WTC11 (cell line): Measurements from ENCODE around the gene WBP2NL. TPM values are rescaled to one million over a fixed set of nuclear protein-coding genes. Genes with fewer than 3 reads are reported as not detected.

Source experiments
- ATAC-seq: fragments of 200-7000 bp; cut with Tn5 transposase; 2 replicates; pipeline ENCODE4 v1.10.0; 2021; ENCODE audit warnings: mild to moderate bottlenecking, moderate library complexity
- CTCF ChIA-PET: fragments of 300-600 bp; sonication (Branson Sonifier 250); formaldehyde crosslinking; loops from one replicate; lab custom pipeline; 2021; ENCODE audit warnings: antibody characterized with exemption; lab: Charles Lee
- POLR2A ChIA-PET: fragments of 350-600 bp; sonication (Branson Sonifier 250); formaldehyde crosslinking; loops from one replicate; lab custom pipeline; 2021; ENCODE audit warnings: antibody characterized with exemption; lab: Charles Lee
- DNase-seq: peaks from one replicate; pipeline ENCODE4 v3.0.0; 2021; ENCODE audit warnings: low spot score
- H3K27ac Mint-ChIP-seq: 2 replicates; pipeline ENCODE4 v1.8.0; 2021; ENCODE audit warnings: mixed read lengths
- H3K27me3 Mint-ChIP-seq: 2 replicates; pipeline ENCODE4 v1.8.0; 2021; ENCODE audit warnings: low read depth, mild to moderate bottlenecking, moderate library complexity, mixed read lengths
- H3K36me3 Mint-ChIP-seq: 2 replicates; pipeline ENCODE4 v1.8.0; 2021; ENCODE audit warnings: mixed read lengths
- H3K4me1 Mint-ChIP-seq: 2 replicates; pipeline ENCODE4 v1.8.0; 2022; ENCODE audit warnings: mixed read lengths
- H3K4me3 Mint-ChIP-seq: 2 replicates; pipeline ENCODE4 v1.8.0; 2021; ENCODE audit warnings: mild to moderate bottlenecking, moderate library complexity, mixed read lengths
- H3K9me3 Mint-ChIP-seq: 2 replicates; pipeline ENCODE4 v1.8.0; 2021; ENCODE audit warnings: mixed read lengths
- CREB1 ChIP-seq: sonication (generic); formaldehyde crosslinking; IDR thresholded peaks from 2 replicates; pipeline ENCODE4 v1.8.0; 2023; ENCODE audit warnings: mild to moderate bottlenecking, missing genetic modification reagents
- HMGA2 ChIP-seq: fragments of 250-450 bp; sonication (Bioruptor Pico); IDR thresholded peaks from 2 replicates; pipeline ENCODE4 v1.4.0; 2021; ENCODE audit warnings: mild to moderate bottlenecking, moderate library complexity
- MXD4 ChIP-seq: fragments of 250-450 bp; sonication (Bioruptor Pico); IDR thresholded peaks from 2 replicates; pipeline ENCODE4 v1.8.0; 2021; ENCODE audit warnings: mild to moderate bottlenecking, moderate library complexity, borderline replicate concordance
- NFATC4 ChIP-seq: fragments of 250-450 bp; sonication (Bioruptor Pico); IDR thresholded peaks from 2 replicates; pipeline ENCODE4 v1.9.0; 2021; ENCODE audit warnings: mild to moderate bottlenecking
- NFE2L1 ChIP-seq: sonication (generic); formaldehyde crosslinking; IDR thresholded peaks from 2 replicates; pipeline ENCODE4 v1.8.1; 2023; ENCODE audit warnings: missing genetic modification reagents
- RORB ChIP-seq: fragments of 250-450 bp; sonication (Bioruptor Pico); IDR thresholded peaks from 2 replicates; pipeline ENCODE4 v1.9.0; 2021; ENCODE audit warnings: mild to moderate bottlenecking
- SOX15 ChIP-seq: fragments of 250-450 bp; sonication (Bioruptor Pico); IDR thresholded peaks from 2 replicates; pipeline ENCODE4 v1.9.0; 2021; ENCODE audit warnings: mild to moderate bottlenecking
- SP1 ChIP-seq: sonication (generic); formaldehyde crosslinking; conservative IDR thresholded peaks from 2 replicates; pipeline ENCODE4 v1.8.1; 2022; ENCODE audit warnings: missing genetic modification reagents
- TP53 ChIP-seq: sonication (generic); formaldehyde crosslinking; IDR thresholded peaks from 2 replicates; pipeline ENCODE4 v1.8.1; 2023; ENCODE audit warnings: mild to moderate bottlenecking, missing genetic modification reagents
- ZNF138 ChIP-seq: sonication (generic); formaldehyde crosslinking; conservative IDR thresholded peaks from 2 replicates; pipeline ENCODE4 v1.8.1; 2022; ENCODE audit warnings: mild to moderate bottlenecking, moderate library complexity, missing genetic modification reagents
- ZNF219 ChIP-seq: sonication (generic); formaldehyde crosslinking; IDR thresholded peaks from 2 replicates; pipeline ENCODE4 v1.8.0; 2023; ENCODE audit warnings: missing genetic modification reagents, mild to moderate bottlenecking, borderline replicate concordance
- ZNF232 ChIP-seq: sonication (generic); formaldehyde crosslinking; IDR thresholded peaks from 2 replicates; pipeline ENCODE4 v1.8.0; 2022; ENCODE audit warnings: mild to moderate bottlenecking, missing genetic modification reagents
- ZNF423 ChIP-seq: fragments of 250-450 bp; sonication (Bioruptor Pico); IDR thresholded peaks from 2 replicates; pipeline ENCODE4 v2.1.2; 2022; ENCODE audit warnings: mild to moderate bottlenecking, moderate library complexity
- total RNA-seq: library from RNA; stranded (reverse); gene quantifications from 3 replicates; pipeline ENCODE4 v1.2.3, GENCODE V29; 2021
- TF ChIP-seq, protein P1 (sequence below): sonication (generic); formaldehyde crosslinking; IDR thresholded peaks from 2 replicates; pipeline ENCODE4 v1.8.1; 2023; ENCODE audit warnings: mild to moderate bottlenecking, moderate library complexity, missing genetic modification reagents
- TF ChIP-seq, protein P2 (sequence below): sonication (generic); formaldehyde crosslinking; IDR thresholded peaks from 2 replicates; pipeline ENCODE4 v1.8.0; 2022; ENCODE audit warnings: missing genetic modification reagents
- TF ChIP-seq, protein P3 (sequence below): fragments of 250-450 bp; sonication (Bioruptor Pico); IDR thresholded peaks from 2 replicates; pipeline ENCODE4 v1.9.0; 2021; ENCODE audit warnings: mild to moderate bottlenecking, borderline replicate concordance
- TF ChIP-seq, protein P4 (sequence below): sonication (generic); formaldehyde crosslinking; IDR thresholded peaks from 2 replicates; pipeline ENCODE4 v1.8.1; 2023; ENCODE audit warnings: mild to moderate bottlenecking, missing genetic modification reagents, moderate library complexity
- TF ChIP-seq, protein P5 (sequence below): sonication (generic); formaldehyde crosslinking; conservative IDR thresholded peaks from 2 replicates; pipeline ENCODE4 v1.8.1; 2023; ENCODE audit warnings: mild to moderate bottlenecking, low read depth, missing genetic modification reagents, moderate library complexity
- TF ChIP-seq, protein P6 (sequence below): sonication (generic); formaldehyde crosslinking; IDR thresholded peaks from 2 replicates; pipeline ENCODE4 v1.8.0; 2022; ENCODE audit warnings: mild to moderate bottlenecking, missing genetic modification reagents

Gene WBP2NL
- total RNA-seq, 1 experiment from 2014 or later, result not detected

DNA sequence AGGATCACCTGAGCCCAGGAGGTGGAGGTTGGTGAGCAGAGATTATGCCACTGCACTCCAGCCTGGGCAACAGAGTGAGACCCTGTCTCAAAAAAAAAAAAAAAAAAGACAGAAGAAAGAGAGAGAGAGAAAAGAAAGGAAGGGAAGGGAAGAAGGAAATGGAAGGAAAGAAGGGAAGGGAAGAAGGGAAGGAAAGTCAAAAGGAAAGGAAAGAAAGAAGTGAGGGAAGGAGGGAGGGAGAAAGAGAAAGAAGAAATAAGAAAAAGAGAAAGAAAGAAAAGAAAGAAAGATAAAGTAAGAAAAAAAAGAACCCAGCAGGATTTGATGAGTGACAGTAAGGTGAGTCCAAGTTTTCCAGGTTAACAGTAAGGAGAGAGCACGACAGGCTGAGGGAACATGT, 19.6 kb downstream of the WBP2NL start:
- TF ChIP-seq ZNF423 (CRISPR knock-in tag), result no peak
- no peak for TF ChIP-seq NFATC4
- TF ChIP-seq, protein P1, sequence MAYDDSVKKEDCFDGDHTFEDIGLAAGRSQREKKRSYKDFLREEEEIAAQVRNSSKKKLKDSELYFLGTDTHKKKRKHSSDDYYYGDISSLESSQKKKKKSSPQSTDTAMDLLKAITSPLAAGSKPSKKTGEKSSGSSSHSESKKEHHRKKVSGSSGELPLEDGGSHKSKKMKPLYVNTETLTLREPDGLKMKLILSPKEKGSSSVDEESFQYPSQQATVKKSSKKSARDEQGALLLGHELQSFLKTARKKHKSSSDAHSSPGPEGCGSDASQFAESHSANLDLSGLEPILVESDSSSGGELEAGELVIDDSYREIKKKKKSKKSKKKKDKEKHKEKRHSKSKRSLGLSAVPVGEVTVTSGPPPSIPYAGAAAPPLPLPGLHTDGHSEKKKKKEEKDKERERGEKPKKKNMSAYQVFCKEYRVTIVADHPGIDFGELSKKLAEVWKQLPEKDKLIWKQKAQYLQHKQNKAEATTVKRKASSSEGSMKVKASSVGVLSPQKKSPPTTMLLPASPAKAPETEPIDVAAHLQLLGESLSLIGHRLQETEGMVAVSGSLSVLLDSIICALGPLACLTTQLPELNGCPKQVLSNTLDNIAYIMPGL (CRISPR knock-in tag), result no peak
- TF ChIP-seq, protein P2, sequence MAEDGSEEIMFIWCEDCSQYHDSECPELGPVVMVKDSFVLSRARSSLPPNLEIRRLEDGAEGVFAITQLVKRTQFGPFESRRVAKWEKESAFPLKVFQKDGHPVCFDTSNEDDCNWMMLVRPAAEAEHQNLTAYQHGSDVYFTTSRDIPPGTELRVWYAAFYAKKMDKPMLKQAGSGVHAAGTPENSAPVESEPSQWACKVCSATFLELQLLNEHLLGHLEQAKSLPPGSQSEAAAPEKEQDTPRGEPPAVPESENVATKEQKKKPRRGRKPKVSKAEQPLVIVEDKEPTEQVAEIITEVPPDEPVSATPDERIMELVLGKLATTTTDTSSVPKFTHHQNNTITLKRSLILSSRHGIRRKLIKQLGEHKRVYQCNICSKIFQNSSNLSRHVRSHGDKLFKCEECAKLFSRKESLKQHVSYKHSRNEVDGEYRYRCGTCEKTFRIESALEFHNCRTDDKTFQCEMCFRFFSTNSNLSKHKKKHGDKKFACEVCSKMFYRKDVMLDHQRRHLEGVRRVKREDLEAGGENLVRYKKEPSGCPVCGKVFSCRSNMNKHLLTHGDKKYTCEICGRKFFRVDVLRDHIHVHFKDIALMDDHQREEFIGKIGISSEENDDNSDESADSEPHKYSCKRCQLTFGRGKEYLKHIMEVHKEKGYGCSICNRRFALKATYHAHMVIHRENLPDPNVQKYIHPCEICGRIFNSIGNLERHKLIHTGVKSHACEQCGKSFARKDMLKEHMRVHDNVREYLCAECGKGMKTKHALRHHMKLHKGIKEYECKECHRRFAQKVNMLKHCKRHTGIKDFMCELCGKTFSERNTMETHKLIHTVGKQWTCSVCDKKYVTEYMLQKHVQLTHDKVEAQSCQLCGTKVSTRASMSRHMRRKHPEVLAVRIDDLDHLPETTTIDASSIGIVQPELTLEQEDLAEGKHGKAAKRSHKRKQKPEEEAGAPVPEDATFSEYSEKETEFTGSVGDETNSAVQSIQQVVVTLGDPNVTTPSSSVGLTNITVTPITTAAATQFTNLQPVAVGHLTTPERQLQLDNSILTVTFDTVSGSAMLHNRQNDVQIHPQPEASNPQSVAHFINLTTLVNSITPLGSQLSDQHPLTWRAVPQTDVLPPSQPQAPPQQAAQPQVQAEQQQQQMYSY, result no peak
- TF ChIP-seq MXD4 (CRISPR knock-in tag), result no peak
- TF ChIP-seq RORB (CRISPR knock-in tag), result no peak
- no peak for TF ChIP-seq SP1
- no peak for TF ChIP-seq ZNF232 (CRISPR knock-in tag)
- no peak for TF ChIP-seq SOX15 (CRISPR knock-in tag)
- no peak overlapping the region for H3K4me3 Mint-ChIP-seq
- no peak overlapping the region for H3K27ac Mint-ChIP-seq
- CTCF ChIA-PET, result no interaction called here
- ATAC-seq (no peak), DNase-seq (no peak)
- POLR2A ChIA-PET, result no interaction called here
- H3K4me1 Mint-ChIP-seq, result no peaks in the 10 kb centered on the region
- H3K9me3 Mint-ChIP-seq, result no peaks in the 10 kb centered on the region
- peaks cover 44% of the 10 kb centered on the region for H3K27me3 Mint-ChIP-seq
- no peaks in the 10 kb centered on the region for H3K36me3 Mint-ChIP-seq

DNA sequence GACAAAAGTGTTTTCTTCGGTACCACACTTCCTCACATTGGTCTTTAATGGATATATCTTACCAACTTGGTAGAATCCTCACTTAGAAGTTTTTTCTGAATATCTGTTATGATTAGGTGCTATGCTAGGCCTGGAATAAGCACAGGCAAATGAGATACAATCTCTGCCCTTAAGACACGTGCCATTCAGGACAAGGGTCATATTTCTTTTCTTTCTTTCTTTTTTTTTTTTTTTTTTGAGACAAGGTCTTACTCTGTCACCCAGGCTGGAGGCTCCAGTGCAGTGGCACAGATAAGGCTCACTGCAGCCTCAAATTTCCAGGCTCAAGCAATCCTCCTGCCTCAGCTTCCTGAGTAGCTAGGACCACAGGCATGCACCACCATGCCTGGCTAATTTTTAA, 23.0 kb downstream of the WBP2NL start:
- TF ChIP-seq CREB1 (CRISPR knock-in tag), result no peak
- TF ChIP-seq ZNF138 (CRISPR knock-in tag), result no peak
- TF ChIP-seq, protein P3, sequence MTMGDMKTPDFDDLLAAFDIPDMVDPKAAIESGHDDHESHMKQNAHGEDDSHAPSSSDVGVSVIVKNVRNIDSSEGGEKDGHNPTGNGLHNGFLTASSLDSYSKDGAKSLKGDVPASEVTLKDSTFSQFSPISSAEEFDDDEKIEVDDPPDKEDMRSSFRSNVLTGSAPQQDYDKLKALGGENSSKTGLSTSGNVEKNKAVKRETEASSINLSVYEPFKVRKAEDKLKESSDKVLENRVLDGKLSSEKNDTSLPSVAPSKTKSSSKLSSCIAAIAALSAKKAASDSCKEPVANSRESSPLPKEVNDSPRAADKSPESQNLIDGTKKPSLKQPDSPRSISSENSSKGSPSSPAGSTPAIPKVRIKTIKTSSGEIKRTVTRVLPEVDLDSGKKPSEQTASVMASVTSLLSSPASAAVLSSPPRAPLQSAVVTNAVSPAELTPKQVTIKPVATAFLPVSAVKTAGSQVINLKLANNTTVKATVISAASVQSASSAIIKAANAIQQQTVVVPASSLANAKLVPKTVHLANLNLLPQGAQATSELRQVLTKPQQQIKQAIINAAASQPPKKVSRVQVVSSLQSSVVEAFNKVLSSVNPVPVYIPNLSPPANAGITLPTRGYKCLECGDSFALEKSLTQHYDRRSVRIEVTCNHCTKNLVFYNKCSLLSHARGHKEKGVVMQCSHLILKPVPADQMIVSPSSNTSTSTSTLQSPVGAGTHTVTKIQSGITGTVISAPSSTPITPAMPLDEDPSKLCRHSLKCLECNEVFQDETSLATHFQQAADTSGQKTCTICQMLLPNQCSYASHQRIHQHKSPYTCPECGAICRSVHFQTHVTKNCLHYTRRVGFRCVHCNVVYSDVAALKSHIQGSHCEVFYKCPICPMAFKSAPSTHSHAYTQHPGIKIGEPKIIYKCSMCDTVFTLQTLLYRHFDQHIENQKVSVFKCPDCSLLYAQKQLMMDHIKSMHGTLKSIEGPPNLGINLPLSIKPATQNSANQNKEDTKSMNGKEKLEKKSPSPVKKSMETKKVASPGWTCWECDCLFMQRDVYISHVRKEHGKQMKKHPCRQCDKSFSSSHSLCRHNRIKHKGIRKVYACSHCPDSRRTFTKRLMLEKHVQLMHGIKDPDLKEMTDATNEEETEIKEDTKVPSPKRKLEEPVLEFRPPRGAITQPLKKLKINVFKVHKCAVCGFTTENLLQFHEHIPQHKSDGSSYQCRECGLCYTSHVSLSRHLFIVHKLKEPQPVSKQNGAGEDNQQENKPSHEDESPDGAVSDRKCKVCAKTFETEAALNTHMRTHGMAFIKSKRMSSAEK (CRISPR knock-in tag), result no peak
- TF ChIP-seq, protein P4, sequence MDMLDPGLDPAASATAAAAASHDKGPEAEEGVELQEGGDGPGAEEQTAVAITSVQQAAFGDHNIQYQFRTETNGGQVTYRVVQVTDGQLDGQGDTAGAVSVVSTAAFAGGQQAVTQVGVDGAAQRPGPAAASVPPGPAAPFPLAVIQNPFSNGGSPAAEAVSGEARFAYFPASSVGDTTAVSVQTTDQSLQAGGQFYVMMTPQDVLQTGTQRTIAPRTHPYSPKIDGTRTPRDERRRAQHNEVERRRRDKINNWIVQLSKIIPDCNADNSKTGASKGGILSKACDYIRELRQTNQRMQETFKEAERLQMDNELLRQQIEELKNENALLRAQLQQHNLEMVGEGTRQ (CRISPR knock-in tag), result no peak
- no peak for TF ChIP-seq RORB (CRISPR knock-in tag)
- TF ChIP-seq NFE2L1, result no peak
- TF ChIP-seq ZNF219 (CRISPR knock-in tag), result no peak
- TF ChIP-seq, protein P5, sequence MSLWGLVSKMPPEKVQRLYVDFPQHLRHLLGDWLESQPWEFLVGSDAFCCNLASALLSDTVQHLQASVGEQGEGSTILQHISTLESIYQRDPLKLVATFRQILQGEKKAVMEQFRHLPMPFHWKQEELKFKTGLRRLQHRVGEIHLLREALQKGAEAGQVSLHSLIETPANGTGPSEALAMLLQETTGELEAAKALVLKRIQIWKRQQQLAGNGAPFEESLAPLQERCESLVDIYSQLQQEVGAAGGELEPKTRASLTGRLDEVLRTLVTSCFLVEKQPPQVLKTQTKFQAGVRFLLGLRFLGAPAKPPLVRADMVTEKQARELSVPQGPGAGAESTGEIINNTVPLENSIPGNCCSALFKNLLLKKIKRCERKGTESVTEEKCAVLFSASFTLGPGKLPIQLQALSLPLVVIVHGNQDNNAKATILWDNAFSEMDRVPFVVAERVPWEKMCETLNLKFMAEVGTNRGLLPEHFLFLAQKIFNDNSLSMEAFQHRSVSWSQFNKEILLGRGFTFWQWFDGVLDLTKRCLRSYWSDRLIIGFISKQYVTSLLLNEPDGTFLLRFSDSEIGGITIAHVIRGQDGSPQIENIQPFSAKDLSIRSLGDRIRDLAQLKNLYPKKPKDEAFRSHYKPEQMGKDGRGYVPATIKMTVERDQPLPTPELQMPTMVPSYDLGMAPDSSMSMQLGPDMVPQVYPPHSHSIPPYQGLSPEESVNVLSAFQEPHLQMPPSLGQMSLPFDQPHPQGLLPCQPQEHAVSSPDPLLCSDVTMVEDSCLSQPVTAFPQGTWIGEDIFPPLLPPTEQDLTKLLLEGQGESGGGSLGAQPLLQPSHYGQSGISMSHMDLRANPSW (CRISPR knock-in tag), result no peak
- TF ChIP-seq TP53 (CRISPR knock-in tag), result no peak
- no peak for TF ChIP-seq HMGA2 (CRISPR knock-in tag)
- TF ChIP-seq, protein P6, sequence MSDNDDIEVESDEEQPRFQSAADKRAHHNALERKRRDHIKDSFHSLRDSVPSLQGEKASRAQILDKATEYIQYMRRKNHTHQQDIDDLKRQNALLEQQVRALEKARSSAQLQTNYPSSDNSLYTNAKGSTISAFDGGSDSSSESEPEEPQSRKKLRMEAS, result no peak
- H3K36me3 Mint-ChIP-seq, result no peaks in the 10 kb centered on the region
- no peak overlapping the region for H3K4me3 Mint-ChIP-seq
- H3K9me3 Mint-ChIP-seq, result no peaks in the 10 kb centered on the region
- no peaks in the 10 kb centered on the region; the same call in 1 of the 2 replicates for H3K4me1 Mint-ChIP-seq
- ChIA-PET CTCF (no interaction called here), POLR2A (no interaction called here)
- H3K27me3 Mint-ChIP-seq, result peaks cover 30% of the 10 kb centered on the region
- DNase-seq (no peak), ATAC-seq (no peak)
- no peak overlapping the region for H3K27ac Mint-ChIP-seq
